ENCODE measurements around the gene WNT8A. TPM values are rescaled to one million over a fixed set of nuclear protein-coding genes. Genes with fewer than 3 reads are reported as not detected.

WNT8A gene
- total and polyA plus RNA-seq, 2 donors (not counting 1 experiment from before 2014, with no cell fraction given): not detected

DNA sequence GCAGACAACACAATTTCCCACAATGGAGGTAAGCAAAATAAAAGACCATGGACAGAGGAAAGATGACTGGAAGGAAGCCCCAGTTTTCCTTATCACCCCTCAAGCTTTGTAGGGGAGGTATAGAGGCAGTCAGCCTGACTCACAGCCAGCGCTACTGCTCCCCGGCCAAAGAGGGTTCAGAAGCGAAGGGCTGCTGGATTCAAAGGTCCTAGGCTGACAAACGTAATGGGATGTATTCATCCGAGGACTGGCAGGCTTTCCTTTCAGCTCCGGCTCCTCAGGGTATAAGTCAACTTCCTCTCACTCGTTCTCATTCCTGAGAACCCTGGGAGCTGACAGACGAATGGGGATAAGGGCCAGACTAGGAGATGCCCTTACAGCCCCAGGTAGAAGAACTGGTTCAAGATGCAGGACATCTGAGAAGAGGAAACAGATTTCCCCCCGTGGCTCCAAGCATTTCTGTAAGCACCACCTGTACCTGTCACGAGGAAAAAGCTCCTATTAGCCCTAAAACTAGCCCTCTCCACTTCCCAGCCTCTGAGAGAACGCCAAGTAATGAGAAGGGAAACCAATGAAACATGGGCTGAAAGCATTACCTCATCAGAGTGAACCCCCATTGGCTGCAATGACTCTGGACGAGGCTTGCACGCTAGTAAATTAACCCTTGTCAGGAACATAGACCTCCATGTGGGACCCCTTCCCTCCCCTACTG is 28.8 kb upstream of the WNT8A start:
- H4K20me1 ChIP-seq (ENCODE audit: control insufficient read depth, insufficient read depth, low read length, poor library complexity, severe bottlenecking): no peaks in the 10 kb centered on the region
- WGBS (ENCODE audit: insufficient coverage): 73% methylated on average over 9 of the region's 13 CpGs
- no peak overlapping the region for H3K27ac ChIP-seq (ENCODE audit: low read length in 2 of 2)
- H3K4me3 ChIP-seq (ENCODE audit: control extremely low read depth in 1 of 5, extremely low read depth in 1 of 5, insufficient read depth in 1 of 5, low read depth in 2 of 5, low read length in 4 of 5): no peak overlapping the region
- ATAC-seq (ENCODE audit: low read depth) (no peak), DNase-seq (no peak)
- no peaks in the 10 kb centered on the region for H3K27me3 ChIP-seq (replicated peaks in 1 of 4; ENCODE audit: control extremely low read depth in 1 of 4, control insufficient read depth in 3 of 4, insufficient read depth in 4 of 4, low read length in 3 of 4)
- H3K9me3 ChIP-seq (ENCODE audit: control extremely low read depth in 1 of 3, control insufficient read depth in 2 of 3, insufficient read depth in 1 of 3, low read length in 2 of 3): no peaks in the 10 kb centered on the region
- no peaks in the 10 kb centered on the region for H3K79me2 ChIP-seq (ENCODE audit: control insufficient read depth, insufficient read depth, low read length)
- Mint-ChIP-seq H3K4me3 (no peak overlapping the region), H3K4me1 (no peaks in the 10 kb centered on the region), H3K9me3 (ENCODE audit: insufficient read depth) (no peaks in the 10 kb centered on the region), H3K27ac (no peak overlapping the region), H3K27me3 (no peaks in the 10 kb centered on the region)
- H3K9ac ChIP-seq (ENCODE audit: low read length): no peak overlapping the region
- TF ChIP-seq EZH2 (IDR thresholded peaks at IDR 0.05; ENCODE audit: borderline replicate concordance, insufficient read depth, low read depth, low read length, poor library complexity, severe bottlenecking): no peak
- no peak for TF ChIP-seq CTCF (IDR thresholded peaks at IDR 0.05)
- intact Hi-C loops (cut with micrococcal nuclease): no loop called here
- no peak overlapping the region for H3K4me2 ChIP-seq (replicated peaks; ENCODE audit: low read depth, low read length, poor library complexity, severe bottlenecking)
- POLR2A ChIA-PET: no interaction called here
- CTCF ChIA-PET: no interaction called here
- no peak overlapping the region for H2AFZ ChIP-seq (ENCODE audit: insufficient read depth, low read depth, low read length, poor library complexity, severe bottlenecking)
- H3K4me1 ChIP-seq (ENCODE audit: control insufficient read depth in 2 of 2, insufficient read depth in 2 of 2, low read length in 2 of 2): no peaks in the 10 kb centered on the region
- no peaks in the 10 kb centered on the region for H3K36me3 ChIP-seq (replicated peaks in 1 of 2; ENCODE audit: control extremely low read depth in 1 of 2, control insufficient read depth in 1 of 2, extremely low read depth in 1 of 2, insufficient read depth in 2 of 2, low read length in 1 of 2)

DNA sequence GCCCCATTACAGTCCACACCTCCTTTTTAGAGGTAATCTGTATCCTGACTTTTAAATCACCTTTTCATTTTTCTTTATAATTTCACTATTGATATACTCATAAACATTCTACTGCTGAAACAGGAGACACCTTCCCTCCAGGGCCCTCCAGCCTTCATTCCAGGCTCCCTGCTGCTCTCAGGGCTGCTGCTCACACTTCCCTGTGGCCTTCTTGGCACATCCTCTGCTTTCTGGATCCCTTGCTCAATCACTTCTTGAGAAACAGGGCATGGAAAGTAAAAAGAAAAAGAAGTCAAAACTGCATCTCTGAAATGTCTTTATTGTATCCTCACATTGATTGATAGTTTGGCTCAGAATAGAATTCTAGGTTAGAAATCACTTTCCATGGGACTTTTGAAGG is 19.3 kb upstream of the WNT8A start:
- no peak overlapping the region for H3K27ac ChIP-seq (ENCODE audit: low read length in 2 of 2)
- Mint-ChIP-seq H3K27ac (no peak overlapping the region), H3K27me3 (no peaks in the 10 kb centered on the region), H3K4me1 (peaks cover 4% of the 10 kb centered on the region), H3K4me3 (no peak overlapping the region), H3K9me3 (ENCODE audit: insufficient read depth) (no peaks in the 10 kb centered on the region)
- H2AFZ ChIP-seq (ENCODE audit: insufficient read depth, low read depth, low read length, poor library complexity, severe bottlenecking): no peak overlapping the region
- no peaks in the 10 kb centered on the region for H3K27me3 ChIP-seq (replicated peaks in 1 of 4; ENCODE audit: control extremely low read depth in 1 of 4, control insufficient read depth in 3 of 4, insufficient read depth in 4 of 4, low read length in 3 of 4)
- POLR2A ChIA-PET: no interaction called here
- H3K36me3 ChIP-seq (replicated peaks in 1 of 2; ENCODE audit: control extremely low read depth in 1 of 2, control insufficient read depth in 1 of 2, extremely low read depth in 1 of 2, insufficient read depth in 2 of 2, low read length in 1 of 2): no peaks in the 10 kb centered on the region
- H3K4me2 ChIP-seq (replicated peaks; ENCODE audit: low read depth, low read length, poor library complexity, severe bottlenecking): no peak overlapping the region
- intact Hi-C loops (cut with micrococcal nuclease): no loop called here
- H3K4me3 ChIP-seq (ENCODE audit: control extremely low read depth in 1 of 5, extremely low read depth in 1 of 5, insufficient read depth in 1 of 5, low read depth in 2 of 5, low read length in 4 of 5): no peak overlapping the region
- no peak overlapping the region for H3K9ac ChIP-seq (ENCODE audit: low read length)
- no peaks in the 10 kb centered on the region for H3K79me2 ChIP-seq (ENCODE audit: control insufficient read depth, insufficient read depth, low read length)
- CTCF ChIA-PET: interaction anchor here (0.7 to 5.9 kb wide), 9 partner anchors 10 to 435 kb away, joined by 3 to 133 read pairs (median 9); no protein-coding TSS in a partner anchor
- H4K20me1 ChIP-seq (ENCODE audit: control insufficient read depth, insufficient read depth, low read length, poor library complexity, severe bottlenecking): no peaks in the 10 kb centered on the region
- ATAC-seq (ENCODE audit: low read depth) (no peak), DNase-seq (no peak)
- TF ChIP-seq CTCF (IDR thresholded peaks at IDR 0.05) (no peak), EZH2 (IDR thresholded peaks at IDR 0.05; ENCODE audit: borderline replicate concordance, insufficient read depth, low read depth, low read length, poor library complexity, severe bottlenecking) (no peak)
- no peaks in the 10 kb centered on the region for H3K4me1 ChIP-seq (ENCODE audit: control insufficient read depth in 2 of 2, insufficient read depth in 2 of 2, low read length in 2 of 2)
- no peaks in the 10 kb centered on the region for H3K9me3 ChIP-seq (ENCODE audit: control extremely low read depth in 1 of 3, control insufficient read depth in 2 of 3, insufficient read depth in 1 of 3, low read length in 2 of 3)
